Measurements from ENCODE around the gene TCF4. TPM values are rescaled to one million over a fixed set of nuclear protein-coding genes. Genes with fewer than 3 reads are reported as not detected.
A peak's percentile ranks its signal among the peaks of the same experiment; 100 is the strongest.

TCF4 gene
- total RNA-seq, 1 donor from 2014 or later = 77.3 TPM

- no peak overlapping the region for H3K4me3 Mint-ChIP-seq (ENCODE audit: unreplicated experiment)
- H3K9me3 Mint-ChIP-seq (ENCODE audit: unreplicated experiment) = no peaks in the 10 kb centered on the region
- no peak overlapping the region for H3K27ac Mint-ChIP-seq (ENCODE audit: unreplicated experiment)
- no peaks in the 10 kb centered on the region for H3K36me3 Mint-ChIP-seq (ENCODE audit: unreplicated experiment)
- H3K27me3 Mint-ChIP-seq (ENCODE audit: unreplicated experiment) = no peaks in the 10 kb centered on the region
- peaks cover 6% of the 10 kb centered on the region for H3K4me1 Mint-ChIP-seq (ENCODE audit: unreplicated experiment)
- no peak for DNase-seq (ENCODE audit: extremely low spot score, unreplicated experiment)
- TF ChIP-seq CTCF (IDR thresholded peaks at IDR 0.05) = peak; percentile 28
These were observed 66.0 kb downstream of the TCF4 start for GRCh38 chr18:55522011-55522410.

- H3K36me3 Mint-ChIP-seq (ENCODE audit: unreplicated experiment) = no peaks in the 10 kb centered on the region
These were observed 70.9 kb downstream of the TCF4 start for GRCh38 chr18:55517055-55517454.

GRCh38 chr18:55515941-55516710 lies 71.9 kb downstream of the TCF4 start:
- Mint-ChIP-seq H3K36me3 (ENCODE audit: unreplicated experiment) (no peaks in the 10 kb centered on the region), H3K9me3 (ENCODE audit: unreplicated experiment) (no peaks in the 10 kb centered on the region), H3K4me3 (ENCODE audit: unreplicated experiment) (no peak overlapping the region), H3K4me1 (ENCODE audit: unreplicated experiment) (peaks cover 2% of the 10 kb centered on the region), H3K27me3 (ENCODE audit: unreplicated experiment) (no peaks in the 10 kb centered on the region), H3K27ac (ENCODE audit: unreplicated experiment) (no peak overlapping the region)
- DNase-seq (ENCODE audit: extremely low spot score, unreplicated experiment) = no peak
- no peak for TF ChIP-seq CTCF (IDR thresholded peaks at IDR 0.05)

More at GRCh38 chr18:55517055-55517454, 70.9 kb downstream of the TCF4 start:
- Mint-ChIP-seq H3K27me3 (ENCODE audit: unreplicated experiment) (no peaks in the 10 kb centered on the region), H3K4me1 (ENCODE audit: unreplicated experiment) (no peaks in the 10 kb centered on the region), H3K27ac (ENCODE audit: unreplicated experiment) (no peak overlapping the region), H3K4me3 (ENCODE audit: unreplicated experiment) (no peak overlapping the region), H3K9me3 (ENCODE audit: unreplicated experiment) (no peaks in the 10 kb centered on the region)
- DNase-seq (ENCODE audit: extremely low spot score, unreplicated experiment) = no peak
- TF ChIP-seq CTCF (IDR thresholded peaks at IDR 0.05) = no peak

- no peak for DNase-seq (ENCODE audit: extremely low spot score, unreplicated experiment)
- no peak for TF ChIP-seq CTCF (IDR thresholded peaks at IDR 0.05)
- no peaks in the 10 kb centered on the region for H3K27me3 Mint-ChIP-seq (ENCODE audit: unreplicated experiment)
- H3K9me3 Mint-ChIP-seq (ENCODE audit: unreplicated experiment) = no peaks in the 10 kb centered on the region
- H3K27ac Mint-ChIP-seq (ENCODE audit: unreplicated experiment) = no peak overlapping the region
- no peaks in the 10 kb centered on the region for H3K36me3 Mint-ChIP-seq (ENCODE audit: unreplicated experiment)
- peaks cover 11% of the 10 kb centered on the region for H3K4me1 Mint-ChIP-seq (ENCODE audit: unreplicated experiment)
- no peak overlapping the region for H3K4me3 Mint-ChIP-seq (ENCODE audit: unreplicated experiment)
These were observed 72.8 kb downstream of the TCF4 start for GRCh38 chr18:55515214-55515613.

- DNase-seq (ENCODE audit: extremely low spot score, unreplicated experiment) = no peak
- H3K27ac Mint-ChIP-seq (ENCODE audit: unreplicated experiment) = no peak overlapping the region
- H3K4me3 Mint-ChIP-seq (ENCODE audit: unreplicated experiment) = no peak overlapping the region
- no peak for TF ChIP-seq CTCF (IDR thresholded peaks at IDR 0.05)
- H3K27me3 Mint-ChIP-seq (ENCODE audit: unreplicated experiment) = no peaks in the 10 kb centered on the region
- H3K36me3 Mint-ChIP-seq (ENCODE audit: unreplicated experiment) = no peaks in the 10 kb centered on the region
- peaks cover 25% of the 10 kb centered on the region for H3K4me1 Mint-ChIP-seq (ENCODE audit: unreplicated experiment)
- H3K9me3 Mint-ChIP-seq (ENCODE audit: unreplicated experiment) = no peaks in the 10 kb centered on the region
These were observed 74.8 kb downstream of the TCF4 start for GRCh38 chr18:55513161-55513560.

Measured in osteocyte (in vitro differentiated cells).